IMR-90 (cell line): Measurements from ENCODE around the gene FLRT1. TPM values are rescaled to one million over a fixed set of nuclear protein-coding genes. Genes with fewer than 3 reads are reported as not detected.

ENCODE experiments used
- ATAC-seq: fragments of 200-7000 bp; cut with Tn5 transposase; 2 replicates; pipeline ENCODE4 v1.9.1; 2020; ENCODE audit warnings: low read depth, mild to moderate bottlenecking, moderate library complexity
- BruUV-seq: library from RNA; stranded (reverse); fragments of 400-500 nt; replicated peaks from 2 replicates; lab custom pipeline; 2021; lab: Mats Ljungman, UMichigan
- CTCF ChIA-PET: fragments of 300-600 bp; formaldehyde crosslinking; extraction: SDS; loops from one replicate; lab custom pipeline; 2021; ENCODE audit warnings: antibody characterized with exemption; lab: Yijun Ruan, JAX
- POLR2A ChIA-PET: fragments of 300-600 bp; sonication (Branson Sonifier 250); formaldehyde crosslinking; loops from one replicate; lab custom pipeline; 2022; ENCODE audit warnings: antibody characterized with exemption; ENCODE audit not compliant: unreplicated experiment; lab: Charles Lee
- DNase-seq: peaks from one replicate; pipeline ENCODE4 v3.0.0; 2013
- H2AFZ ChIP-seq: replicated peaks from 2 replicates; pipeline ENCODE3; 2013; ENCODE audit warnings: low read length, mild to moderate bottlenecking; ENCODE audit not compliant: poor library complexity
- H2AK5ac ChIP-seq: 2 replicates; pipeline ENCODE4 v1.6.1; 2013; ENCODE audit warnings: low read depth, low read length, inconsistent platforms
- H2AK9ac ChIP-seq: replicated peaks from 2 replicates; pipeline ENCODE3; 2013; ENCODE audit warnings: mild to moderate bottlenecking, low read depth, low read length, moderate library complexity; ENCODE audit not compliant: poor library complexity
- H2BK120ac ChIP-seq: 2 replicates; pipeline ENCODE4 v1.6.1; 2013; ENCODE audit warnings: low read depth, low read length, inconsistent platforms
- H2BK15ac ChIP-seq: 3 replicates; pipeline ENCODE4 v1.6.1; 2013; ENCODE audit warnings: low read depth, low read length, inconsistent platforms
- H2BK20ac ChIP-seq: 2 replicates; pipeline ENCODE4 v1.6.1; 2013; ENCODE audit warnings: low read depth, mild to moderate bottlenecking, inconsistent platforms, low read length, moderate library complexity
- H2BK5ac ChIP-seq: 2 replicates; pipeline ENCODE4 v1.6.1; 2013; ENCODE audit warnings: mild to moderate bottlenecking, low read depth, low read length, inconsistent platforms; ENCODE audit not compliant: poor library complexity, severe bottlenecking
- H3K14ac ChIP-seq: replicated peaks from 2 replicates; pipeline ENCODE4 v1.6.1; 2013; ENCODE audit warnings: low read depth, low read length, inconsistent platforms
- H3K18ac ChIP-seq: 2 replicates; pipeline ENCODE4 v1.6.1; 2013; ENCODE audit warnings: low read depth, low read length, control low read depth
- H3K23ac ChIP-seq: 2 replicates; pipeline ENCODE4 v1.6.1; 2013; ENCODE audit warnings: low read depth, low read length, inconsistent platforms
- H3K27ac ChIP-seq: 2 replicates; pipeline ENCODE4 v1.5.1; 2013; ENCODE audit warnings: mild to moderate bottlenecking, control low read depth, low read length; ENCODE audit not compliant: insufficient read depth
- H3K27me3 ChIP-seq: 2 replicates; pipeline ENCODE4 v1.6.1; 2013; ENCODE audit warnings: low read length; ENCODE audit not compliant: control insufficient read depth, insufficient read depth
- H3K36me3 ChIP-seq: 2 replicates; pipeline ENCODE4 v1.6.1; 2013; ENCODE audit warnings: low read length, mixed read lengths; ENCODE audit not compliant: control insufficient read depth, insufficient read depth
- H3K4ac ChIP-seq: 2 replicates; pipeline ENCODE4 v1.6.1; 2013; ENCODE audit warnings: low read depth, low read length, inconsistent platforms
- H3K4me1 ChIP-seq: 2 replicates; pipeline ENCODE4 v1.6.1; 2013; ENCODE audit warnings: low read length, mixed read lengths; ENCODE audit not compliant: control insufficient read depth, insufficient read depth
- H3K4me2 ChIP-seq: 2 replicates; pipeline ENCODE4 v1.6.1; 2013; ENCODE audit warnings: low read depth, mild to moderate bottlenecking, control low read depth, low read length, moderate library complexity
- H3K4me3 ChIP-seq: 2 replicates; pipeline ENCODE4 v1.5.1; 2013; ENCODE audit warnings: low read depth, mild to moderate bottlenecking, control low read depth, low read length, moderate library complexity; ENCODE audit not compliant: insufficient read depth
- H3K56ac ChIP-seq: 2 replicates; pipeline ENCODE4 v1.6.1; 2013; ENCODE audit warnings: low read length, inconsistent platforms; ENCODE audit not compliant: insufficient read depth; ENCODE audit errors: extremely low read depth
- H3K79me1 ChIP-seq, 2 experiments: 2 replicates each; pipeline ENCODE4 v1.6.1; 2013; ENCODE audit warnings: low read length in 2 of 2, inconsistent platforms in 1 of 2, low read depth in 1 of 2
- H3K9ac ChIP-seq: 2 replicates; pipeline ENCODE4 v1.6.1; 2013; ENCODE audit warnings: low read depth, low read length, control low read depth
- H3K9me1 ChIP-seq: 2 replicates; pipeline ENCODE4 v1.6.1; 2013; ENCODE audit warnings: low read length, inconsistent platforms; ENCODE audit not compliant: insufficient read depth
- H3K9me3 ChIP-seq: 2 replicates; pipeline ENCODE4 v1.6.1; 2013; ENCODE audit warnings: low read length; ENCODE audit not compliant: control insufficient read depth, insufficient read depth
- H4K20me1 ChIP-seq: 2 replicates; pipeline ENCODE4 v1.6.1; 2013; ENCODE audit warnings: low read length, inconsistent platforms; ENCODE audit not compliant: insufficient read depth
- H4K5ac ChIP-seq: 2 replicates; pipeline ENCODE4 v1.6.1; 2013; ENCODE audit warnings: mild to moderate bottlenecking, low read depth, low read length, control low read depth
- H4K8ac ChIP-seq, 2 experiments: 2 replicates each; pipeline ENCODE4 v1.6.1; 2013; ENCODE audit warnings: low read depth in 2 of 2, low read length in 2 of 2, control low read depth in 1 of 2, inconsistent platforms in 1 of 2
- H4K91ac ChIP-seq: 2 replicates; pipeline ENCODE4 v1.6.1; 2013; ENCODE audit warnings: low read depth, low read length, inconsistent platforms; ENCODE audit not compliant: insufficient read depth
- CEBPB ChIP-seq: IDR thresholded peaks from 2 replicates; pipeline ENCODE4 v1.6.1; 2012; ENCODE audit warnings: low read depth, low read length, improper control_type of control experiment
- CTCF ChIP-seq: conservative IDR thresholded peaks from 2 replicates; pipeline ENCODE4 v1.5.1; 2012; ENCODE audit warnings: mild to moderate bottlenecking, low read depth, low read length, improper control_type of control experiment
- WGBS, 2 experiments: methylation state at CpG; one replicate each; pipeline versions ENCODE4 v1.1.5 to v1.1.7; 2013; ENCODE audit warnings: missing lambda C conversion rate in 2 of 2; ENCODE audit not compliant: insufficient read length in 1 of 2; ENCODE audit errors: extremely low coverage in 2 of 2; 5-methylcytosine and 5-hydroxymethylcytosine counted together
- dilution Hi-C: fragments of 300-500 bp; cut with HindIII; formaldehyde crosslinking; loops from one replicate; pipeline ENCODE4 v1.14.3; 2018; ENCODE audit warnings: low sequenced_read_pairs; ENCODE audit not compliant: unreplicated experiment
- in situ Hi-C: fragments of 300-500 bp; cut with MboI; formaldehyde crosslinking; loops from 3 replicates; pipeline ENCODE4 v1.14.3; 2019; ENCODE audit warnings: low sequenced_read_pairs, inconsistent platforms, mixed read lengths
- intact Hi-C: fragments of 100-400 bp; cut with micrococcal nuclease; formaldehyde crosslinking; loops from 2 replicates; pipeline ENCODE4 v1.10.0; 2022
- polyA plus RNA-seq, 3 experiments: library from polyadenylated mRNA; depleted of rRNA; stranded (reverse); fragments of >200 nt; gene quantifications; 2 replicates each; pipeline ENCODE4 v1.2.3, GENCODE V29; 2012; ENCODE audit warnings: low replicate concordance in 1 of 3
- total RNA-seq: library from RNA; depleted of rRNA; stranded (reverse); fragments of >200 nt; gene quantifications from 2 replicates; pipeline ENCODE4 v1.2.3, GENCODE V29; 2012

FLRT1 gene
- total and polyA plus RNA-seq, 2 of the 4 experiments (the other 2 are of a cell fraction): under 0.01 to 0.07 TPM

- Histone ChIP-seq H3K14ac (no peak overlapping the region), H3K56ac (no peak overlapping the region), H2BK120ac (no peak overlapping the region), H3K4ac (no peak overlapping the region), H2BK15ac (no peak overlapping the region), H3K4me2 (no peak overlapping the region), H2BK5ac (no peak overlapping the region), H4K5ac (no peak overlapping the region), H3K36me3 (no peaks in the 10 kb centered on the region), H2AK5ac (no peak overlapping the region), H3K4me3 (no peak overlapping the region), H3K4me1 (peaks cover 5% of the 10 kb centered on the region; the same call in 1 of the 2 replicates), H3K27ac (no peak overlapping the region), H3K79me1 (no peaks in the 10 kb centered on the region), H2BK20ac (no peak overlapping the region), H2AFZ (no peak overlapping the region), H4K91ac (no peak overlapping the region), H3K9ac (no peak overlapping the region), H2AK9ac (no peak overlapping the region), H3K9me3 (no peaks in the 10 kb centered on the region), H3K18ac (no peak overlapping the region), H3K27me3 (peaks cover 5% of the 10 kb centered on the region; the same call in 1 of the 2 replicates), H3K9me1 (peaks cover 3% of the 10 kb centered on the region; the same call in 1 of the 2 replicates), H3K23ac (no peak overlapping the region), H4K8ac (no peak overlapping the region), H4K20me1 (peaks cover 9% of the 10 kb centered on the region)
- POLR2A ChIA-PET: no interaction called here
- intact Hi-C loops (no loop called here), in situ Hi-C loops (no loop called here), dilution Hi-C loops (no loop called here)
- CTCF ChIA-PET: no interaction called here
- DNase-seq (no peak), ATAC-seq (no peak)
- TF ChIP-seq CEBPB: 0 out of 2 replicates have a peak, but pooled peaks have one; percentile 16
- no peak for TF ChIP-seq CTCF
- no CpG with 5 or more reads among the region's 10 CpGs for WGBS, 2 experiments
- BruUV-seq: no TSS peak
These were observed 44.7 kb downstream of the FLRT1 start for GRCh38 chr11:64080390-64080789.
